GM21447 (cell line): ENCODE data around the gene FAM217A.

Source experiments
- ATAC-seq: cut with Tn5 transposase; IDR thresholded peaks from one replicate; pipeline ENCODE4 v1.9.1; 2021; ENCODE audit not compliant: unreplicated experiment

Gene FAM217A

GRCh38 chr6:4021854-4022695 is 56.9 kb downstream of the FAM217A start:
- peak; percentile 8 for ATAC-seq

- ATAC-seq = peak; percentile 57
Measured at GRCh38 chr6:4021133-4021853, 57.6 kb downstream of the FAM217A start.

- ATAC-seq = no peak
Measured at GRCh38 chr6:4020822-4021132, 58.2 kb downstream of the FAM217A start.

GRCh38 chr6:4018924-4019236 is 60.1 kb downstream of the FAM217A start:
- ATAC-seq = peak; percentile 2
